ENCODE measurements around the gene CDCA4. TPM values are rescaled to one million over a fixed set of nuclear protein-coding genes. Genes with fewer than 3 reads are reported as not detected.

Gene CDCA4
- total RNA-seq, 6 experiments from 2014 or later: 11.6 to 20.3 (median 18.4) TPM

DNA sequence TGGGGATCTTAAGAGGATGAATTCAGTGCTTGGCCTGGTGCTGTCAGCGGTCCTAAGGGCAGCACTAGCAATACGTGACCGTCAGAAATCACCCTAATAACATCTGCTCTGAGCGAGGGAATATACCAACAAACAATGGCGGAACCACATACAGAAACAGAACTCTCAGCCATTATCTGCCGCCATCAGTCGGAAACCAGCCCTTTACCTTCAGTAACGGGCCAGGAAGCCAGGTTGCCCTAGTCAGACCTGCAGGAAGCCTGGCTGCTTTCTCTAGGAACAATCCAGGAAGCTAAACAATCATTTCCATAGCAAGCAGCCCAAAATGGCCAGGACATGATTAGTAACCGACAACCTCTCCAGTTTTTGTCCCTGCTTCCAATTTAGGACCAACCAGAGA is 5.6 kb downstream of the CDCA4 start:
- TF ChIP-seq, protein P1, sequence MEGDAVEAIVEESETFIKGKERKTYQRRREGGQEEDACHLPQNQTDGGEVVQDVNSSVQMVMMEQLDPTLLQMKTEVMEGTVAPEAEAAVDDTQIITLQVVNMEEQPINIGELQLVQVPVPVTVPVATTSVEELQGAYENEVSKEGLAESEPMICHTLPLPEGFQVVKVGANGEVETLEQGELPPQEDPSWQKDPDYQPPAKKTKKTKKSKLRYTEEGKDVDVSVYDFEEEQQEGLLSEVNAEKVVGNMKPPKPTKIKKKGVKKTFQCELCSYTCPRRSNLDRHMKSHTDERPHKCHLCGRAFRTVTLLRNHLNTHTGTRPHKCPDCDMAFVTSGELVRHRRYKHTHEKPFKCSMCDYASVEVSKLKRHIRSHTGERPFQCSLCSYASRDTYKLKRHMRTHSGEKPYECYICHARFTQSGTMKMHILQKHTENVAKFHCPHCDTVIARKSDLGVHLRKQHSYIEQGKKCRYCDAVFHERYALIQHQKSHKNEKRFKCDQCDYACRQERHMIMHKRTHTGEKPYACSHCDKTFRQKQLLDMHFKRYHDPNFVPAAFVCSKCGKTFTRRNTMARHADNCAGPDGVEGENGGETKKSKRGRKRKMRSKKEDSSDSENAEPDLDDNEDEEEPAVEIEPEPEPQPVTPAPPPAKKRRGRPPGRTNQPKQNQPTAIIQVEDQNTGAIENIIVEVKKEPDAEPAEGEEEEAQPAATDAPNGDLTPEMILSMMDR (IDR thresholded peaks at IDR 0.05): no peak
- Mint-ChIP-seq H3K9me3 (no peaks in the 10 kb centered on the region), H3K4me3 (0 out of 2 replicates have a peak overlapping the region, but pooled peaks have one; percentile 21), H3K4me1 (ENCODE audit: low read depth) (peaks cover 66% of the 10 kb centered on the region), H3K27ac (peak overlapping the region; percentile 78), H3K36me3 (ENCODE audit: low read depth) (peaks cover 30% of the 10 kb centered on the region; the same call in 1 of the 2 replicates), H3K27me3 (ENCODE audit: insufficient read depth) (peaks cover 2% of the 10 kb centered on the region)
- no peak for DNase-seq

DNA sequence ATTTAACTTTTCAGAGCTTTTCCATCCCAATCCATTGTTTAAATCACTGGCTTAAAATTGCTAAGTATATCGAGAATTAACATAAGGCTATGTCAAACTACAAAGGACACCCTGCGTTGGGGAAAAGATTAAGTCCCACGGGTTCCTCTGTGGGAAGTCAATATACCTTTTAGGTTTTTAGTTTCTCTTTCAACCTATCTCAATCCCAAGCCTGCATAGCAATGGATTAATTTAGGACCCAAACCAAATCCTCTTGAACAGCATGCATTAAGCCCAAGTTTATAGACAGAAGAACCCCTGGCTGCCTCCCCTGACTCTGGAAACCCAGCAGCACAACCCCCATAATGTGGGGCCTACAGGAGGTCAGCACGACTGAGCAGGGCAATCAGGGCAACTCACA is 6.3 kb downstream of the CDCA4 start:
- DNase-seq: no peak
- peak overlapping the region; percentile 78 for H3K27ac Mint-ChIP-seq
- H3K4me3 Mint-ChIP-seq: peak overlapping the region; percentile 21; the same call in 1 of the 2 replicates
- peaks cover 64% of the 10 kb centered on the region for H3K4me1 Mint-ChIP-seq (ENCODE audit: low read depth)
- no peaks in the 10 kb centered on the region for H3K9me3 Mint-ChIP-seq
- H3K36me3 Mint-ChIP-seq (ENCODE audit: low read depth): peaks cover 28% of the 10 kb centered on the region; the same call in 1 of the 2 replicates
- H3K27me3 Mint-ChIP-seq (ENCODE audit: insufficient read depth): peaks cover 2% of the 10 kb centered on the region
- TF ChIP-seq, protein P1 (IDR thresholded peaks at IDR 0.05): no peak

DNA sequence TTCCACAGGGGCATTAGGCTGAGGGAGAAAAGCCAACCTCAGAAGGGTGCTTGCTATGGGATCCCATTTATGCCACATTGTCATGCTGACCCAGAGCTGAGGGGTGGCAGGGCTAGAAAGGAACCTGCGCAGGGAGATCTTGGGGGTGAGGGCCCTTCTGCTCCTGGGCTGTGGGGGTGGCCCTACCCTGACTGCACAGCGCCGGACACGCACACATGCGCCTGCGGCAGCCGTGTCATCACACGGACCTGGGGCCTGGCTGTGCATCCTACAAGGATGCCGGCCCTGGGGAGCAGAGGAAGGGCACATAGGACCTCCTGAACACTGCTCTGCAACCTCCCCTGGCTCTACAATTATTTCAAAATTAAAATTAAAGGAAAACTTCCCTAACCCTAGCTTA is 6.9 kb downstream of the CDCA4 start:
- Mint-ChIP-seq H3K27me3 (ENCODE audit: insufficient read depth) (peaks cover 2% of the 10 kb centered on the region), H3K9me3 (no peaks in the 10 kb centered on the region), H3K4me3 (no peak overlapping the region), H3K36me3 (ENCODE audit: low read depth) (peaks cover 22% of the 10 kb centered on the region; the same call in 1 of the 2 replicates), H3K27ac (peak overlapping the region; percentile 78), H3K4me1 (ENCODE audit: low read depth) (peaks cover 58% of the 10 kb centered on the region)
- DNase-seq: no peak
- TF ChIP-seq, protein P1 (IDR thresholded peaks at IDR 0.05): no peak

DNA sequence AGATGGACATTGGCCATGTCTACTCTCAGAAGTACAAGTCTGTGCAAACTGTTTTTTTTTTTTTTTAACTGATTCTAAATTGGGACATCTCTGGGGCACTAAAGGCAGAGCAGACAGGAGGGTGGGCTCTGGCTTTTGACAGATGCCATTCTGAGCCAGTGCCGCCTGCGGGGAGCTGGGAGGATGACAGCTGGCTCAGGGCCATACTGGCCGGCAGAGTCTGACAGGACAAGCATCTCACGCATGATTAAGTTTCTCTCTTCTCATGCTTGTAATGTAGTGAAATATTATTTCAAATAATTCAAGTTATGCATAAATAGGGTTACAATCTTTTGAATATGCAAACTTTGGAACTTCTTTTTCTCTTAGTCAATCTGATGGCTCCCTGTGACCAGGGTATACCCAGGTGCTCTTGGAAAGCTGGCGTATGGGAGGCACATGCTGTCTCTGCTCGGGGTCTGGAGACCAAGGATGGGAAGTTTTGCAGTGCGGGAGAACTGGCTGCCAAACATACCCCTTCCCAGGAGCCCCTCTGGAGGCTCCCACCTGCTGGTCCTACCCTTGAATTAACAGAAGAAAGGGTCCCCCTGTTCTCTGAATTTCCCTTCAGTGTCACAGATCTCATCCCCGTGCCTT is 7.6 kb downstream of the CDCA4 start:
- H3K36me3 Mint-ChIP-seq (ENCODE audit: low read depth): peaks cover 20% of the 10 kb centered on the region; the same call in 1 of the 2 replicates
- no peak overlapping the region for H3K4me3 Mint-ChIP-seq
- DNase-seq: no peak
- H3K4me1 Mint-ChIP-seq (ENCODE audit: low read depth): peaks cover 52% of the 10 kb centered on the region
- H3K27me3 Mint-ChIP-seq (ENCODE audit: insufficient read depth): peaks cover 2% of the 10 kb centered on the region
- no peaks in the 10 kb centered on the region for H3K9me3 Mint-ChIP-seq
- H3K27ac Mint-ChIP-seq: peak overlapping the region; percentile 78
- TF ChIP-seq, protein P1 (IDR thresholded peaks at IDR 0.05): no peak

DNA sequence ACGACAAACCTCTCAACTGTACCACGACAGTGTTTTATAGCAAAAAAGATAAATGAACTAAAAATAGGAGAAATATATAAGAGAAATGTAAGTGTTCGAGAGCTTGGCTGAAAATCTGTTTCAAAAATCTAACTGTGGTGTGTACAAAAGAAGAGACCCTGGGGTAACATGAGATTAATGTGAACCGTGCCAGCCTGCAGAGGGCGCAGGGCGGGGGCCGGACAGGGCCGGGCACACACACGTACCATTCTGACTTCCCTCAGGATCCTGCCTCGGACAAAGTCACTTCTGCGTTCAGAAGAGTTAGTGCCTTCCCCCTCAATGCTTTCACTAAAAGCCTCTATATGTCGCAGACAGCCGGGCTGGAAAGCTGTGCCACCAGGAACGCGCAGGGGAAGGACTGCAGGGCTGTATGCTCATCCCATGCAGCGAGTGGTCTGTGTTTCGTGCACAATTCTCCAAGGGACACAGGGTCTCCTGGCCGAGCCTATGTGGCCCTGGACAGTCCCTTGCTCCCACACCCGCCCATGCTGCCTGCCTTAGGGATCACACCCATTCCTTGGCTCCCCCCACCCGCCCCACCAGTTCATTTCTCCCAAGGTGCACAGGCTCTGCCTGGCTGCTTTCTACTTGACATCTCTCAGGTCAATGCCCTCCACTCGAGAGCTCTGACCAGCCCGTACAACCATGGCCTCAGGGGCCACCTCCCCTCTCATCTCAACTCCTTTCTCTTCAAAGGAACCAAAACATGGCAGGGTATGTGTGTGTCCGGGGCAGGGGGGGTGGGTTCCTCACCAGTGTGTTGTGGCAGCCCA is 8.5 kb downstream of the CDCA4 start:
- H3K27ac Mint-ChIP-seq: peak overlapping the region; percentile 45; the same call in 1 of the 2 replicates
- H3K9me3 Mint-ChIP-seq: no peaks in the 10 kb centered on the region
- peaks cover 20% of the 10 kb centered on the region; the same call in 1 of the 2 replicates for H3K36me3 Mint-ChIP-seq (ENCODE audit: low read depth)
- TF ChIP-seq, protein P1 (IDR thresholded peaks at IDR 0.05): peak; percentile 43; the same call in 1 of the 2 replicates
- no peak overlapping the region for H3K4me3 Mint-ChIP-seq
- peaks cover 43% of the 10 kb centered on the region for H3K4me1 Mint-ChIP-seq (ENCODE audit: low read depth)
- peaks cover 2% of the 10 kb centered on the region for H3K27me3 Mint-ChIP-seq (ENCODE audit: insufficient read depth)
- no peak for DNase-seq
